PFSK-1 (cell line): Measurements from ENCODE around the gene LRMDA.

ENCODE experiments used
- POLR2AphosphoS5 ChIP-seq: IDR thresholded peaks from 2 replicates; pipeline ENCODE4 v1.6.1; 2012; ENCODE audit warnings: low read depth, mild to moderate bottlenecking, control low read depth, low read length, moderate library complexity
- SIN3A ChIP-seq: IDR thresholded peaks from 2 replicates; pipeline ENCODE4 v1.6.1; 2012; ENCODE audit warnings: mild to moderate bottlenecking, low read length, moderate library complexity, borderline replicate concordance; ENCODE audit not compliant: insufficient read depth

DNA sequence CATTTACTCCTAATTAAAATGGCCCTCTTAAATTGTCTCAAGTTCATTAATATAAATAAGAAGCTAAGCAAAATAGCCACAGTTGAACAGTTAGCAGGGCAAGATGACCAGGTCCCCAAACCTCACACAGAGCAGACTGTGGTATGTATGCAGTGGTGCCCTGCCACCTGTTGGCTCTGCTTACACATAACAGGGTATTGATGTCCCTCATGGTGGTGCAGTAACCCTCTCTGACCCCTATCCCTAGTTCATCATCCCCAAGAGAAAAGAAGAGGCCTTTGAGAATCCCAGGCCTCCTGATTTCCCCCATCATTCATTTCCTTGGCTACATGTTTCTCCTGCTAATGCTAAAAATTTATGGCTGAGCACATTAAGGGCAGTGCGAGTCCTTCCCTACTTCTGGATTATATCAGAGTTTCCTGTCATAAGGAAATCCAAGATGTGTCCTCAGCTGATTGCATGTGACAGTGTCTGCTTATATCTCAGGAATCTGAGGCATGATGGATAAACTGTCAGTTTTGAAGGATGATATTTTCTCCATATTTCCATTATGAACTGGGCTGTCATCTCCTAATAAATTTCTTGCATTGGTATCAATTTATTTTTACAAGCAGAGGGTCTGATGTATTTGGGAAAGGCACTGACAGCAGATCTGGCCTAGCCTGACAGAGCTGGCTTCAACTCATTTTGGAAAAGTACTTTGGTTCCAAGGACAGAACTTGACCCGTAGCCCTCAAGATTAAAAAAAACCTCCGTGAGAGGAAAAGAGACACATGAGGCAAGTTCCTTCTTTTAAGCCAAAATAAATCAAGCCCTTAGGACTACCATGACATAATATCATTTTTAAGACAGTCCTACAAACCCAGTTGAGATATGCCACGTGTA is 880.6 kb downstream of the LRMDA start:
- TF ChIP-seq SIN3A (no peak), POLR2AphosphoS5 (no peak)
